ENCODE measurements around the gene SUPV3L1. TPM values are rescaled to one million over a fixed set of nuclear protein-coding genes. Genes with fewer than 3 reads are reported as not detected.
A peak's percentile ranks its signal among the peaks of the same experiment; 100 is the strongest.

The SUPV3L1 gene
- total and polyA plus RNA-seq, 9 of the 15 experiments (the other 6 are each of a cell fraction or from before 2014, with no cell fraction given) = 45.2 to 156 (median 92.6) TPM

DNA sequence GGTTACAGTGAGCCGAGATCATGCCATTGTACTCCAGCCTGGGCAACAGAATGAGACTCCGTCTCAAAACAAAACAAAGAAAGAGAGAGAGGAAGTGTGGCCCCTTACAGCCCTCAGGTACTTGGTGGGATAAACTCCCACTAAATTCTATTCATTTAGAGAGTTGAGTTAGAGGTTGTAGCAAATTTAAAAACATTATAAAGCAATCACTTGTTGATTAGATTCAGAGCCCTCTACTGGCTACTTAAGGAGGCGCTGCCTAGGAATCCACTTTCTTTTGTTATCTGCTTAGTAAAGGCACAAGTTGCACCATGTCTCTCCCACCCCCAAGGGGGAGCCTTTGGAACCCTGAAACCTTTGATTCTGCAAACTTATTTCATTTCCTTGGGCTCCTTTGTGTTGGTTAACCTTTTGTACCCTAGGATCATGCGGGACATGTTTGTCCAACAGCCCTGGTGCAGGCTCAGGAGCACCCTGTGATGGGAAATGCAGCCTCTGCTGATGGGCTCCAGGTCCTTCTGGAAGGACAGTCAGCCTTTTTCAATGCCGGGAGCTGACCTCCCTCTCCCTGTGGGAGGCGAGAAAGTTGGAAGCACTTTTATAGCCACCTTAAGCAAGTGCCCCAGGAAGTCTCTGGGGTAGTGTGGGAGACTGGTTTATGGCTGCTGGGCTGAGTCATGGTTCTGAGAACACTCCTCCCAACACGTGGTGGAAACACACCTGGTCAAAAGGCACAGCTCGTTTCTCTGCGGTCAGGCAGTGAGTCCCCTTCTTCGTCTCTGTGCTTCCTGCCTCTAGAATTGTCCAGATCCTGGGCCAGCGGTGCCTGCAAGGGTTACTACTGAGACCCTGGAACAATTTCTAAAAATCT is 42.4 kb downstream of the SUPV3L1 start (continued):
- peak; percentile 39; the same call in 1 of the 2 replicates for TF ChIP-seq TEAD4 (IDR thresholded peaks at IDR 0.05; ENCODE audit: low read length)
- TF ChIP-seq TEAD4 (CRISPR knock-in tag; IDR thresholded peaks at IDR 0.05; ENCODE audit: borderline replicate concordance) = no peak
- TF ChIP-seq RBM22 (IDR thresholded peaks at IDR 0.05; ENCODE audit: low read depth, low read length, poor library complexity, severe bottlenecking) = no peak
- TF ChIP-seq NFRKB (IDR thresholded peaks at IDR 0.05; ENCODE audit: low read depth) = peak; percentile 84
- TF ChIP-seq PTBP1 (IDR thresholded peaks at IDR 0.05; ENCODE audit: low read depth, low read length) = no peak
- TF ChIP-seq, protein P1, sequence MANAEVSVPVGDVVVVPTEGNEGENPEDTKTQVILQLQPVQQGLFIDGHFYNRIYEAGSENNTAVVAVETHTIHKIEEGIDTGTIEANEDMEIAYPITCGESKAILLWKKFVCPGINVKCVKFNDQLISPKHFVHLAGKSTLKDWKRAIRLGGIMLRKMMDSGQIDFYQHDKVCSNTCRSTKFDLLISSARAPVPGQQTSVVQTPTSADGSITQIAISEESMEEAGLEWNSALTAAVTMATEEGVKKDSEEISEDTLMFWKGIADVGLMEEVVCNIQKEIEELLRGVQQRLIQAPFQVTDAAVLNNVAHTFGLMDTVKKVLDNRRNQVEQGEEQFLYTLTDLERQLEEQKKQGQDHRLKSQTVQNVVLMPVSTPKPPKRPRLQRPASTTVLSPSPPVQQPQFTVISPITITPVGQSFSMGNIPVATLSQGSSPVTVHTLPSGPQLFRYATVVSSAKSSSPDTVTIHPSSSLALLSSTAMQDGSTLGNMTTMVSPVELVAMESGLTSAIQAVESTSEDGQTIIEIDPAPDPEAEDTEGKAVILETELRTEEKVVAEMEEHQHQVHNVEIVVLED (CRISPR knock-in tag; IDR thresholded peaks at IDR 0.05) = no peak
- TF ChIP-seq FOXA3 (CRISPR knock-in tag; conservative IDR thresholded peaks at IDR 0.05 in 1 of 2, IDR thresholded peaks at IDR 0.05 in 1 of 2) = peak in 1 of 2 experiments; percentile 37; a peak in 1 of 4 replicates
- TF ChIP-seq JUN (IDR thresholded peaks at IDR 0.05; ENCODE audit: borderline replicate concordance, low read depth, low read length) = peak; percentile 93
- TF ChIP-seq JUN (CRISPR knock-in tag; IDR thresholded peaks at IDR 0.05; ENCODE audit: borderline replicate concordance) = no peak
- peak; percentile 61; the same call in 1 of the 2 replicates for TF ChIP-seq SMARCA5 (IDR thresholded peaks at IDR 0.05)
- TF ChIP-seq SMAD2 (IDR thresholded peaks at IDR 0.05; ENCODE audit: low read depth, low read length) = 0 out of 2 replicates have a peak, but pooled peaks have one; percentile 5
- TF ChIP-seq, protein P2, sequence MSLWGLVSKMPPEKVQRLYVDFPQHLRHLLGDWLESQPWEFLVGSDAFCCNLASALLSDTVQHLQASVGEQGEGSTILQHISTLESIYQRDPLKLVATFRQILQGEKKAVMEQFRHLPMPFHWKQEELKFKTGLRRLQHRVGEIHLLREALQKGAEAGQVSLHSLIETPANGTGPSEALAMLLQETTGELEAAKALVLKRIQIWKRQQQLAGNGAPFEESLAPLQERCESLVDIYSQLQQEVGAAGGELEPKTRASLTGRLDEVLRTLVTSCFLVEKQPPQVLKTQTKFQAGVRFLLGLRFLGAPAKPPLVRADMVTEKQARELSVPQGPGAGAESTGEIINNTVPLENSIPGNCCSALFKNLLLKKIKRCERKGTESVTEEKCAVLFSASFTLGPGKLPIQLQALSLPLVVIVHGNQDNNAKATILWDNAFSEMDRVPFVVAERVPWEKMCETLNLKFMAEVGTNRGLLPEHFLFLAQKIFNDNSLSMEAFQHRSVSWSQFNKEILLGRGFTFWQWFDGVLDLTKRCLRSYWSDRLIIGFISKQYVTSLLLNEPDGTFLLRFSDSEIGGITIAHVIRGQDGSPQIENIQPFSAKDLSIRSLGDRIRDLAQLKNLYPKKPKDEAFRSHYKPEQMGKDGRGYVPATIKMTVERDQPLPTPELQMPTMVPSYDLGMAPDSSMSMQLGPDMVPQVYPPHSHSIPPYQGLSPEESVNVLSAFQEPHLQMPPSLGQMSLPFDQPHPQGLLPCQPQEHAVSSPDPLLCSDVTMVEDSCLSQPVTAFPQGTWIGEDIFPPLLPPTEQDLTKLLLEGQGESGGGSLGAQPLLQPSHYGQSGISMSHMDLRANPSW (CRISPR knock-in tag; IDR thresholded peaks at IDR 0.05) = peak; percentile 70; the same call in 1 of the 2 replicates
- TF ChIP-seq, protein P3, sequence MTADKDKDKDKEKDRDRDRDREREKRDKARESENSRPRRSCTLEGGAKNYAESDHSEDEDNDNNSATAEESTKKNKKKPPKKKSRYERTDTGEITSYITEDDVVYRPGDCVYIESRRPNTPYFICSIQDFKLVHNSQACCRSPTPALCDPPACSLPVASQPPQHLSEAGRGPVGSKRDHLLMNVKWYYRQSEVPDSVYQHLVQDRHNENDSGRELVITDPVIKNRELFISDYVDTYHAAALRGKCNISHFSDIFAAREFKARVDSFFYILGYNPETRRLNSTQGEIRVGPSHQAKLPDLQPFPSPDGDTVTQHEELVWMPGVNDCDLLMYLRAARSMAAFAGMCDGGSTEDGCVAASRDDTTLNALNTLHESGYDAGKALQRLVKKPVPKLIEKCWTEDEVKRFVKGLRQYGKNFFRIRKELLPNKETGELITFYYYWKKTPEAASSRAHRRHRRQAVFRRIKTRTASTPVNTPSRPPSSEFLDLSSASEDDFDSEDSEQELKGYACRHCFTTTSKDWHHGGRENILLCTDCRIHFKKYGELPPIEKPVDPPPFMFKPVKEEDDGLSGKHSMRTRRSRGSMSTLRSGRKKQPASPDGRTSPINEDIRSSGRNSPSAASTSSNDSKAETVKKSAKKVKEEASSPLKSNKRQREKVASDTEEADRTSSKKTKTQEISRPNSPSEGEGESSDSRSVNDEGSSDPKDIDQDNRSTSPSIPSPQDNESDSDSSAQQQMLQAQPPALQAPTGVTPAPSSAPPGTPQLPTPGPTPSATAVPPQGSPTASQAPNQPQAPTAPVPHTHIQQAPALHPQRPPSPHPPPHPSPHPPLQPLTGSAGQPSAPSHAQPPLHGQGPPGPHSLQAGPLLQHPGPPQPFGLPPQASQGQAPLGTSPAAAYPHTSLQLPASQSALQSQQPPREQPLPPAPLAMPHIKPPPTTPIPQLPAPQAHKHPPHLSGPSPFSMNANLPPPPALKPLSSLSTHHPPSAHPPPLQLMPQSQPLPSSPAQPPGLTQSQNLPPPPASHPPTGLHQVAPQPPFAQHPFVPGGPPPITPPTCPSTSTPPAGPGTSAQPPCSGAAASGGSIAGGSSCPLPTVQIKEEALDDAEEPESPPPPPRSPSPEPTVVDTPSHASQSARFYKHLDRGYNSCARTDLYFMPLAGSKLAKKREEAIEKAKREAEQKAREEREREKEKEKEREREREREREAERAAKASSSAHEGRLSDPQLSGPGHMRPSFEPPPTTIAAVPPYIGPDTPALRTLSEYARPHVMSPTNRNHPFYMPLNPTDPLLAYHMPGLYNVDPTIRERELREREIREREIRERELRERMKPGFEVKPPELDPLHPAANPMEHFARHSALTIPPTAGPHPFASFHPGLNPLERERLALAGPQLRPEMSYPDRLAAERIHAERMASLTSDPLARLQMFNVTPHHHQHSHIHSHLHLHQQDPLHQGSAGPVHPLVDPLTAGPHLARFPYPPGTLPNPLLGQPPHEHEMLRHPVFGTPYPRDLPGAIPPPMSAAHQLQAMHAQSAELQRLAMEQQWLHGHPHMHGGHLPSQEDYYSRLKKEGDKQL (CRISPR knock-in tag; IDR thresholded peaks at IDR 0.05; ENCODE audit: borderline replicate concordance) = no peak
- peak; percentile 87 for TF ChIP-seq ZNF316 (IDR thresholded peaks at IDR 0.05)
- no peak for TF ChIP-seq KLF10 (CRISPR knock-in tag; IDR thresholded peaks at IDR 0.05)
- TF ChIP-seq, protein P4, sequence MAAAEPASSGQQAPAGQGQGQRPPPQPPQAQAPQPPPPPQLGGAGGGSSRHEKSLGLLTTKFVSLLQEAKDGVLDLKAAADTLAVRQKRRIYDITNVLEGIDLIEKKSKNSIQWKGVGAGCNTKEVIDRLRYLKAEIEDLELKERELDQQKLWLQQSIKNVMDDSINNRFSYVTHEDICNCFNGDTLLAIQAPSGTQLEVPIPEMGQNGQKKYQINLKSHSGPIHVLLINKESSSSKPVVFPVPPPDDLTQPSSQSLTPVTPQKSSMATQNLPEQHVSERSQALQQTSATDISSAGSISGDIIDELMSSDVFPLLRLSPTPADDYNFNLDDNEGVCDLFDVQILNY (CRISPR knock-in tag; IDR thresholded peaks at IDR 0.05) = no peak
- TF ChIP-seq C11orf30 (IDR thresholded peaks at IDR 0.05; ENCODE audit: low read depth) = peak; percentile 85

Measured in K562 (cell line).